Left ventricle myocardium inferior (tissue), 1 donor: ENCODE results near the gene ENO3. TPM values are rescaled to one million over a fixed set of nuclear protein-coding genes. Genes with fewer than 3 reads are reported as not detected.
A peak's percentile ranks its signal among the peaks of the same experiment; 100 is the strongest.

Experiments used
- DNase-seq: peaks from one replicate; pipeline ENCODE4 v3.0.0-alpha.2; 2020
- H3K27ac ChIP-seq: fragments of 200-600 bp; replicated peaks from 2 replicates; pipeline ENCODE4 v1.8.0; 2021
- H3K27me3 ChIP-seq: fragments of 200-600 bp; 2 replicates; pipeline ENCODE4 v1.8.0; 2021; ENCODE audit warnings: low read depth
- H3K36me3 ChIP-seq: fragments of 200-600 bp; 2 replicates; pipeline ENCODE4 v1.8.0; 2021
- H3K4me1 ChIP-seq: fragments of 200-600 bp; 2 replicates; pipeline ENCODE4 v1.8.0; 2021
- H3K4me3 ChIP-seq: fragments of 200-600 bp; 2 replicates; pipeline ENCODE4 v1.8.0; 2021; ENCODE audit warnings: mild to moderate bottlenecking, moderate library complexity
- H3K9me3 ChIP-seq: fragments of 200-600 bp; replicated peaks from 2 replicates; pipeline ENCODE4 v1.8.0; 2021
- CTCF ChIP-seq: fragments of 200-600 bp; IDR thresholded peaks from 2 replicates; pipeline ENCODE4 v1.8.0; 2021; ENCODE audit warnings: antibody characterized with exemption, mild to moderate bottlenecking, borderline replicate concordance
- intact Hi-C: fragments of 100-400 bp; cut with micrococcal nuclease; formaldehyde crosslinking; loops from one replicate; pipeline ENCODE4 v1.11.0; 2022
- total RNA-seq: library from RNA; stranded (reverse); fragmentation: NEBNext Ultra II Directional; extraction: Animal tissue kit (Norgen Biotek cat#: 25700); gene quantifications from one replicate; pipeline ENCODE4 v1.2.1, GENCODE V29; 2021
- donor health status: DM: no; HTN: yes; CAD: no; lungs with severe emphysema.

Gene ENO3
- total RNA-seq, 1 donor from 2014 or later = 827 TPM

DNA sequence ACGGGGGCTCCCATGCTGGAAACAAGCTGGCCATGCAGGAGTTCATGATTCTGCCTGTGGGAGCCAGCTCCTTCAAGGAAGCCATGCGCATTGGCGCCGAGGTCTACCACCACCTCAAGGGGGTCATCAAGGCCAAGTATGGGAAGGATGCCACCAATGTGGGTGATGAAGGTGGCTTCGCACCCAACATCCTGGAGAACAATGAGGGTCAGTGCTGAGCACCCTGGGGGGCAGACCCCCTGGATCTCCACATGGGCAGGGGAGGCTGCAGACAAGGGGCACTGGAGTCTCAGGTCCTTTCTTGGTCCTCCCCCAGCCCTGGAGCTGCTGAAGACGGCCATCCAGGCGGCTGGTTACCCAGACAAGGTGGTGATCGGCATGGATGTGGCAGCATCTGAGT is 4.2 kb downstream of the ENO3 start:
- Histone ChIP-seq H3K9me3 (no peaks in the 10 kb centered on the region), H3K4me1 (peaks cover 46% of the 10 kb centered on the region), H3K36me3 (peaks cover 23% of the 10 kb centered on the region), H3K4me3 (no peak overlapping the region), H3K27me3 (no peaks in the 10 kb centered on the region), H3K27ac (no peak overlapping the region)
- TF ChIP-seq CTCF = no peak
- no peak for DNase-seq
- intact Hi-C loops = no loop called here

GRCh38 chr17:4956493-4957061 is 5.7 kb downstream of the ENO3 start:
- DNase-seq = no peak
- Histone ChIP-seq H3K36me3 (peaks cover 38% of the 10 kb centered on the region), H3K4me1 (peaks cover 34% of the 10 kb centered on the region), H3K9me3 (no peaks in the 10 kb centered on the region), H3K4me3 (no peak overlapping the region), H3K27ac (peak overlapping the region; percentile 10), H3K27me3 (no peaks in the 10 kb centered on the region)
- TF ChIP-seq CTCF = peak; percentile 26
- intact Hi-C loops = no loop called here

GRCh38 chr17:4958102-4958501 is 7.2 kb downstream of the ENO3 start:
- H3K27me3 ChIP-seq = no peaks in the 10 kb centered on the region
- no peaks in the 10 kb centered on the region for H3K9me3 ChIP-seq
- peaks cover 52% of the 10 kb centered on the region for H3K36me3 ChIP-seq
- DNase-seq = no peak
- peak overlapping the region; percentile 58 for H3K27ac ChIP-seq
- intact Hi-C loops = no loop called here
- TF ChIP-seq CTCF = no peak
- H3K4me1 ChIP-seq = peaks cover 26% of the 10 kb centered on the region
- H3K4me3 ChIP-seq = no peak overlapping the region

DNA sequence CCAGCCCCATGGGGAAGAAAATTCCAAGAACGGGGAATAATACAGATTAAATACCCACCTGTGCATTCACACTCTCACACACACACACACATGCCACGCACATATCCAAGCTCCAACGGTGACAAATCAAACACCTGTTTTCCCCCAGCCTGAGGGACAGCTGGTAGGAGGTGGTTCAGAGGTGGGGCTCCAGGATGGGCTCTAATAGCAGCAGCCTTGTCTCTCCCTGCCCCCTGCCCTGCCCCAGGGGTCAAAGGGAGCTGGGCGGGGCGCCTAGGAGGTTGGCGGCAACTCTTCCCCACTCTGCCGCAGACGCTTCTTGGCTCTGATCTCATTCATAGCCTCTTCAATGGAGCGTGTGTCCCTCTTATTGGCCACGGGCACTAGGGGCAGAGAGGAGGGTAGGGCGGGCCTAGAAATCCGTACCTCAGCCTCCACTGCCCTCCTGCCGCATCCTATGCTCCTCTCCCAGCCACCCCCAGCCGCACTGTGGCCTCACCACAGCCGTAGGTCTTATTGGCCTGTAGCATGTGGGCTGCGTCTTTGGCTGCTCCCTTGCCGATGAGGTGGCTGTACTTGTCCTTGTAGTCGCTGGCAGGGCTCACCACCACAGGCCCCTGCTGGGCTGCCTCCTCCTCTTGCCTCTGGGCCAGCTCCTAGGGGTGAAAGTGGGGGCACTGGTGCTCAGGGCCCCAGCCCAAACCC is 8.5 kb downstream of the ENO3 start:
- no peak for TF ChIP-seq CTCF
- Histone ChIP-seq H3K27ac (no peak overlapping the region), H3K4me1 (peaks cover 17% of the 10 kb centered on the region), H3K36me3 (peaks cover 53% of the 10 kb centered on the region), H3K4me3 (no peak overlapping the region), H3K27me3 (no peaks in the 10 kb centered on the region), H3K9me3 (no peaks in the 10 kb centered on the region)
- intact Hi-C loops = no loop called here
- DNase-seq = no peak

DNA sequence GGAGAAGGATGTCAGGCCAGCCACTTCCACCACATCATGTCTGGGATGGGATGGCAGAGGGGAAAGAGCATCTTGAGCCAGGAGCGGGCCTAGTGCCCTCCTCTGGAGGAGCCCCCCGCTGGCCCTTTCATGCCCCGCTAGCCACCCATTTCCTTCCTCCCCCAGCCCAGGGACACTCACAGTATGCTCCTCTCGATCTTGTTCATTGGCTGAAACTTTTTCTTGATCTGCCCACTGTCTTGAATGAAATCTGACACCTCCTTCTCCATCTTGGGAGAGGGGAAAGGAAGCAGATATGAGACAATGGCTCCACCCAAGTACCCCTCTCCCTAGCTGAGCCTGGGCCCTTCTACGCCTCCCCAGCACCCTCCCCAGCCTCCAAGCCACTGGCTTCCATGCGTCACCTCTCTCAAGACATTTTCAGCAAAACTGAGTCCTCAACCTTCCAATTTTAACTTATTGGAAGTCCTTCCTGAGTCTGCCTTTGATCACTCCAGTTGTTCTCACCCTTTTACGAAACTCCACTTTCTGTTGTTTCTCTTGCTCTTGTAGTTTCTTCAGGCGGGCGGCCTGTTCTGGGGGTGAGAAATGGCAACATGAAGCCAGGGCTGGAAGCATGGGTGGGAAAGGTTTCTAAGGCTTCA is 9.5 kb downstream of the ENO3 start:
- no peak overlapping the region for H3K4me3 ChIP-seq
- no peak for DNase-seq
- intact Hi-C loops = no loop called here
- H3K9me3 ChIP-seq = no peaks in the 10 kb centered on the region
- no peak overlapping the region for H3K27ac ChIP-seq
- peaks cover 21% of the 10 kb centered on the region for H3K4me1 ChIP-seq
- H3K36me3 ChIP-seq = peaks cover 56% of the 10 kb centered on the region
- no peaks in the 10 kb centered on the region for H3K27me3 ChIP-seq
- TF ChIP-seq CTCF = no peak
